Adrenal gland (tissue), 5 donors: ENCODE data around the gene KDM4B.

Experiments
- CTCF ChIP-seq, 6 experiments: fragments of 450-650 bp in 4 of 6; fragments of 200-600 bp in 2 of 6; sonication (generic) in 1 of 6; IDR thresholded peaks; 1 replicate in 5 of 6; 2 replicates in 1 of 6; pipeline versions ENCODE4 v1.5.1 to v1.8.0; 2016 to 2021; ENCODE audit warnings: antibody characterized with exemption in 6 of 6, mild to moderate bottlenecking in 2 of 6, moderate library complexity in 1 of 6
- POLR2A ChIP-seq, 2 donors: fragments of 450-650 bp; IDR thresholded peaks; one replicate each; pipeline ENCODE4 v1.6.1; 2017; ENCODE audit warnings: antibody characterized with exemption in 2 of 2, mild to moderate bottlenecking in 2 of 2, moderate library complexity in 1 of 2
- donor health status: DM: no; HTN: no; CAD: no.

- no peak for TF ChIP-seq CTCF (IDR thresholded peaks at IDR 0.05)
- TF ChIP-seq POLR2A (IDR thresholded peaks at IDR 0.05), result no peak
These were observed 111.9 kb downstream of the KDM4B start for GRCh38 chr19:5080809-5081208.
